ENCODE data around the gene FUT8.

FUT8 gene

DNA sequence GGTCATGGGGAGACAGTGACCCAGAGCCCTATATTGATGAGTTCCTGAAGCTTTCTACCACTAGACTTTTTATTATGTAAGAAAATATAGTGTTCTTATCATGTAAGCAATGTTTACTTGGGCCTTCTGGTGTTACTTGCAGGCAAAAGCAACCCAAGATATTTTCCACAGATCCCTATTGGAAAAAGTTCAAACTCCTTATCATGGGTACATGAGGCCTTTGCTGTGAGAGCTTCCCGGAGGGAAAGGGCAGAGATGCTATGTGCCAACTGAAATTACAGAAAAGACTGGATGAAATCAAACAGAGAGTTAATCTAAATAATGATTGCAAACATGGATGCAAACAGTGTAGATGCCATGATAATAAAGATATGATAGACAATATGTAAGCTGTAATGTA lies 361.5 kb downstream of the FUT8 start:
- no peak for DNase-seq (ENCODE audit: low read depth)

DNA sequence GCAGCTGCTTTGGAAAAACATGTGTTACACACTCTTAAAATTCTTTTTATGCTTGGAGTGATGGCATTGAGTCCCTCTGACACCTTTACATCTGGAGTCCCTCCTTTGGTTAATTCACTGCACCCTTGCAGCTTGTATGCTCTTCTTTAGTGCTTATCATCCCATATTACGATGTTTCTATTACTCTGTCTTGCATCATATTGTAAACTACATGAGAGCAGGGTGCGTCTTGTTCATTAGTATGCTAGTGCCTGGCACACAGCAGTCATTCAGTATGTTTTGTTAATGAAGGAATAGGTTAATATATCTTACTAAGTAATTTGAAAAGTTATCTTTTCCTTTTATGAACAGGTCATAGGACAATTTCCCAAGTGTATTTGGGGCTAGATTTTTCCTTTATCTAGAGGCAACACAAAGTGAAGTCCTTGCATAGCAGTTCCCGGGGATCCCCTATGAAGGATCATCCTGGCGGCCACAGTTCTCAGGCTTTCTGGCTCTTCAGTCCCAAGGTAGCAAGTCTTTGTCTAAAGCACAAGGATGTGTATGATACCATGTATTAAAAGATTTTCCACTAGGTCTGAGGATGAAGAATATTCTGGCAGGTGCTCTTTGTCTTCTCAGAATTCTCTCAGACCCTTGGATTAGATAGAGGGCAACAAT lies 363.8 kb downstream of the FUT8 start:
- no peak for DNase-seq (ENCODE audit: low read depth)

DNA sequence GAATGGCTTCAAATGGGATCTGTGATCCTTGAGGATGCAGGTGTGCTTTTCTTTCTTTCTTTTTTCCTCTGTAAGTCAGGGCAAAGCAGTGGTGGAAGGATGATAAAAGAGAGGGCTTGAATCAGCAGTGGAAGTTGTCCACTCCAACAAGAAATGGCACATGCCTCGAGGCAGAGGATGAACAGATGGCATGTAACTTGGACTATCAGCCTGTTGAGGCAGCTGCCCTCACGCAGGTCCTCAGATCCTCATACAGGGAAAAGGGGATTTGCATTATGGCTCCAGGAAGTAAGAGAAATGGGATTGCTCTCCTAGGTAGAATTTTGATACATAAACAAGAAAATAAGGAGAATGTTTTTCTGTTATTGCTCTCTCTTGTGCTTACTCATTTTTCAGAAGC lies 368.0 kb downstream of the FUT8 start:
- DNase-seq (ENCODE audit: low read depth), result no peak

DNA sequence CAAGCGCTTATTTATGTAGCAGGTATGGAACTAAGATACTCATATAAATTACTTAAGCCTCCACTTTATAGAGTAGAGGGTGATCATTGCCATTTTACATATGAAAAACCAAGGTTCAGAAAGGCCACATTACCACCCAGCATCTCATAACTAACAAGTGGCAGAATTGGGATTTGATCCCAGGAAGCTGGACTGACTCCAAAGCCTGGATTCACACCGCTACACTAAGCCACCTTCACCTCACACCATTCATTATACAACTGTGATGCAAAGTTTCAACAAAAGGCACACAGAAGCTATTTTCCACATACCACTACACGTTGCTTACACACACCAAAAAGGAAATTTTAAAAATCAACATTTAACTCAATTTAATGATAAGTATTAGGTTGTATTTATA lies 370.6 kb downstream of the FUT8 start:
- no peak for DNase-seq (ENCODE audit: low read depth)

DNA sequence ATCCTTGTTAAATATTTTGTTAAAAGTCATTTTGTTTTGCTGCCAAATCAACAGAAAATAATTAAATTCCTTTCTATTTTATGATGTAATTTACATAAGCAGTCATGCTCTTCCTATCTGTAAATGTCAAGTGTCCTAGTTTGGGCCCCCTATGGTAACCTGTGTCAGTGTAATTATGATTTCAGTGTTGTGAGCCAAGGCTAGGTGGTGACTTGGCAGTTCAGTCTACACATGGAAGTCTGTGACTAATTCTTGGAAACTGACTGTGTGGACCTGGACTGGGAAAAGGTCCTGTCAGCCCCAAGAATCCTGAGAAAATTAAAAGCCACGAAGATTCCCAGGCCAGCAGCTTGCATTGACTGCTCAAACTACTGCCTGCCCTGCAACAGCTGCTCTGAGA lies 371.0 kb downstream of the FUT8 start:
- DNase-seq (ENCODE audit: low read depth), result no peak

DNA sequence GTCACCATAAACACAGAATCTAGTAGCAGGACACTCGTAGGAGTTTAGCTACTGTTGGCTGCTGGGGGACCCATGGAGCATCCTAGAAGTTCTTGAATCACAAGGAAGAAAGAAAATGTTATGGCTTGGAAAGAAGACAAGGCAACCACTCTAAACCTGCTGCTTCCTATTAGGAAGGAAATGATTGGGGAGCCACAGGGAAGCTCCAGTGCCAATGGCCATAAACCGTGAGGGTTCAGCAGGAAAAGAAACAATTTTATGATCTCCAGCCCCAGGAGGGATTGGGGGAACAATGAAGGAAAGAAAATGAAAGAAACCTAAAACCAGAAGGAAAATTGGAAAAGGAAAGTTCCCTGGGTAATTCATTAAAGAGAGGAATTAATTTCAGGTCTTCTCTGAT lies 372.0 kb downstream of the FUT8 start:
- DNase-seq (ENCODE audit: low read depth), result no peak

DNA sequence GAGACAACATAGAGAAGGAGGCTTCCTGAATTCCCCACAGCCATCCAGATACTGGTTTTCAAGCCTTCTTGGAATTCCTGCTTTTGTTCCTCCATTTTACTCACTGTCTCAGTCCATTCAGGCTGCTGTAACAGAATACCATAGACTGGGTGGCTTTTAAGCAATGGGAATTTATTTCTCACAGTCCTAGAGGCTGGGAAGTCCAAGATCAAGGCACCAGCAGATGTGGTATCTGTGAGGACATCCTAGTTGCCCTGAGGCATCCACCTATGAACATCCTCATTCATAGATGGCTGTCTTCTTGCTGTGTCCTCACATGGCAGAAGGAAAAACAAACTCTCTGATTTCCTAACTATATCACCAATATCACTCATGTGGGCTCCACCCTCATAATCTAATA lies 374.9 kb downstream of the FUT8 start:
- DNase-seq (ENCODE audit: low read depth), result no peak

DNA sequence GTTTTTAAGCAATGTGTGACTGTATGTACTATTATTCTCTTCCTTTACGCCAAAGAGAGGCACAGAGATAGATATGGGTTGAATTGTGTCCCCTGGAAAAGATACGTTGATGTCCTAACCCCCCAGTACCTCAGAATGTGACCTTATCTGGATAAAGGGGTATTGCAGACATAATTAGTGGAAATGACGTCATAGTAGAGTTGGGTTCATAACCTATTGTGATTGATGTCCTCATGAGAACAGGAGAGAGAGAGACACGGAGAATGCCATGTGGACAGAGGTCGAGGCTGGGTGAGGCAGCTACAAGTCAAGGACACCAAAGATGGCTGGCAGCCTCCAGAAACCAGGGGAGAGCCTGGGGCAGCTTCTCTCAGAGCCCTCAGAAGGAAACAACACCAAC lies 376.3 kb downstream of the FUT8 start:
- no peak for DNase-seq (ENCODE audit: low read depth)

DNA sequence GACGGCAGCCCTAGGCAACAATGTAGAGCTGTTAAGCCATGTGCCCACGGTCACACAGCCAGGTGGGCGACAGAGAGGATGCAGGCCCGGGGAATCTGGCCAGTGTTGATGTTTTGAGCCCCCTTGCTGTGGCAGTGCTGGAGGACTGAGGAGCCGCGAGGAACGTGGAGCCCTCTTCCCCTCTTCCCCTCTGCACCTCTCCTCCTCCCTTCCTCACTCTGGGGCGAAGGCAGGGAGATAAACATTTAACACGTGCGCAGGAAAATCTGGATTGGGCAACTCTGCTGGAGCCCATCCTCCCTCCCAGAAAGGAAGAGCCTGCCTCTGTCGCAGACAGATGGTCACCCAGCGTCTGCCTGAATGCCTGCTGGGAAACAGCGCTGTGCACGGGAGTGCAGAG lies 376.8 kb downstream of the FUT8 start:
- DNase-seq (ENCODE audit: low read depth), result no peak

DNA sequence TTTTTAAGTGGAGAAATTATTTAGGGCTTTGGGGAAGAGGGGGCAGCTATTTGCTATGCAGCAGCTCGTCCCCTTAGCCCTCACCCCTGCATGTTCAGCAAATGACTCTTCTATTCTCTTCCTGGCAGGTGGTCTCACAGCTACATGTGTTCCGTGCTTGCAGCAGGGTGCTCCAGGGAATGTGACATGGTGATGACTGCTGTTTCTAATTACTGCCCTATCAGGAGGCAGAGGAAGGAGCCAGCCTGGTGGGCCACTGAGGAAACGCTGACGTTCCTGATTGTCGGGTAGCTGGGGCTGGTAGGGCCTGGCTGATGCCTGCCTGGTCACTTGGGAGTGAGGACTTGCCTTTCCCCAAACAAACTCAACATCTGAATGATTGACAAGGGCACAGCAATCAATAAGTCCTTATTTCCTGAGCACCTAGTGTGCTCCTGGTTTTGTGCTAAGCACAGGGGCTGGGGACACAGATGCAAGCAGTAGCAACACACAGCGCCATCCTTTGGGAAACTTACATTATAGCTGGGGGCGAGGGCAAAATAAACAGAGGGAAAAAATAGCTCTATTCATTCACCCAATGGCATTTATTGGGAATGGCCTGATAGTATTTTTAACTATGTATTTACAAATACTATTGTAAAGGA lies 377.8 kb downstream of the FUT8 start:
- no peak for DNase-seq (ENCODE audit: low read depth)

DNA sequence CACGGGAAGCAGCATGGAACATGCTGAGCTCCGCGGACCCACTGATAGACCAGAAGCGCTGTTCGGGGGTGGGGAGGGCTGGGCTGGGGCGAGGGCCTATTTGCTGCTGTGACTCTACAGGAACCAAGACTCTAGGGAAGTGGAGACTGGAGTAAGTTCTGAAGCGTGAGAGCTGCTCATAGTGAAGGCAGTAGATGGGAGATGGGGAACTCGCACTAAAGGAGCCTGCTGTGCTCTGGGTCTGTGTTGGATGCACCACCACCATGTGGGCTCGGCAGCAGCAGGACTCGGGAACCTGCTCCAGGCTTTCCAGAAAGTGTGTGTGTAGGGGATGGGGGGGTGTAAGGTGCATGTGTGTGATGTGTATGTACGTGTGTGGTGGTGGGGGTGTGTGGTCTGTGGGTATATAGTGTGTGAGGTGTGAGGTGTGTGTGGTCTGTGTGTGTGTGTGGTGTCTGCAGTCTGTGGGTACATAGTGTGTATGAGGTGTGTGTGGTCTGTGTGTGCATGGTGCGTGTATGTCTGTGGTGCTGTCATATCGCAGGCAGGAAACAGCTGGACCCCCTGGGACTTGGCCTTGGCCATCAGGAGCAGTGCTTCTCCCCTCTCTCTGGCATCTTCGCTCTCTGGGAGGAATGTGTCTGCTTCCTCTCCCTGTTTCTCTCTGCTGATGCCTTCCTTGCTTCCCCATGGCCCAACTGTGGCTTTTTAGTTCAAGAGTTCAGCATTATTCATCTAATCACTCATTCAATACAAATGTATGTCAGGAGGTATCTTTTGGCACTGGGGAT lies 378.9 kb downstream of the FUT8 start:
- no peak for DNase-seq (ENCODE audit: low read depth)

DNA sequence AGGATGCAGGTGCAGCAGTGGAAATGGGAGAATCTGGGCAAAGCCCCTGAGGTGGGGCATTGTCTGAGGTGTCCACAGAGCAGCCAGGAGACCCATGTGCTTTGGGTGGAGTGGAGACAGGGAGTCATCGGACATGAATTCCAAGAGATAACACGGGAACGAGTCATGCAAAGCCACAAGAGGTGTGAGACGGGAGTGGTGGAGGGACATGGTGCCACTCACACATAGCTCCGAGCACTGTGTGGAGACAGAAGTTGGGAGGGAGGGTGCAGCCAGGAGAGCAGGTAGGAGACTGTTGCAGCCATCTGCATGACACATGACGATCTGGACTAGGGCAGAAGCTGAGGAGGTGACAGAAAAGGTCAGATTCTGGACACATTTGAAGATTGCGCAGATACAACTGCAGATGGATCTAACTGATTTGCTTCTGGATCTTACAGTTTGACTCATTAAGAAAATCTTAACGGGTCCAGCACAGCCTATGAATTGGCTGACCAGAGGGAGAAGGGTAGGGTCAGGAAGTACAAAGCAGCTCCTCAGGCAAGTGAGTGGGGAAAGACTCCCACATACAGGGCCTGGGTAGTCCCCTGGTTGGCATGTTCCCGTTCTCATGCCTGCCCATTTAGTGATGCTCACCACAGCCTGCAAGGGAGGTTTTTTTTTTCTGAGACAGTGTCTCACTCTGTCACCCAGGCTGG lies 379.8 kb downstream of the FUT8 start:
- DNase-seq (ENCODE audit: low read depth), result no peak

All from stimulated activated CD8-positive, alpha-beta memory T cell treated with anti-CD3 and anti-CD28 coated beads, Interleukin-7, amount 100 ng/mL, for 24 hours (primary cell).